ENCODE results near the gene CCDC9B.

CCDC9B gene

GRCh38 chr15:40286061-40286532 is 54.6 kb downstream of the CCDC9B start:
- no peak for DNase-seq

- DNase-seq, result no peak
Measured at GRCh38 chr15:40285554-40286011, 55.2 kb downstream of the CCDC9B start.

GRCh38 chr15:40285151-40285550 is 55.6 kb downstream of the CCDC9B start:
- no peak for DNase-seq

- no peak for DNase-seq
Measured at GRCh38 chr15:40283615-40284300, 57.0 kb downstream of the CCDC9B start.

- no peak for DNase-seq
Measured at GRCh38 chr15:40282869-40283614, 57.7 kb downstream of the CCDC9B start, which contains the start of gene ANKRD63. ANKRD63 (minus strand) TSS chr15:40283064; CDS start chr15:40282586, 478 bp downstream.

GRCh38 chr15:40282147-40282868 is 58.4 kb downstream of the CCDC9B start:
- no peak for DNase-seq

GRCh38 chr15:40281801-40282146 is 59.0 kb downstream of the CCDC9B start:
- DNase-seq, result no peak

Measured in NCI-H1048 (cell line).